NCI-H1930 (cell line): ENCODE measurements around the gene CEP70.
A peak's percentile ranks its signal among the peaks of the same experiment; 100 is the strongest.
"Not testable (repeated sequence)": the region's sequence is repeated elsewhere in the genome, so short reads cannot be mapped to it uniquely, and the experiment has no call there.

Source experiments
- DNase-seq, 2 experiments: peaks; one replicate each; lab custom pipeline; 2025; lab: John Stamatoyannopoulos, UW

The CEP70 gene

GRCh38 chr3:138594150-138594934 is at the start of gene CEP70:
TSS of gene CEP70 (minus strand) at chr3:138594260. CDS start at chr3:138572927, 21,333 bp downstream.
- DNase-seq: no peak

- DNase-seq: no peak
Measured at GRCh38 chr3:138642927-138643253, 48.8 kb upstream of the CEP70 start.

GRCh38 chr3:138642226-138642926 is 48.3 kb upstream of the CEP70 start:
- no peak for DNase-seq

- DNase-seq: no peak
Measured at GRCh38 chr3:138640537-138640936, 46.5 kb upstream of the CEP70 start.

- no peak for DNase-seq
Measured at GRCh38 chr3:138638641-138639040, 44.6 kb upstream of the CEP70 start.

- no peak for DNase-seq
Measured at GRCh38 chr3:138629526-138629925, 35.5 kb upstream of the CEP70 start.

- DNase-seq: no peak
Measured at GRCh38 chr3:138625707-138626365, 31.8 kb upstream of the CEP70 start.

GRCh38 chr3:138624518-138624917 is 30.5 kb upstream of the CEP70 start:
- DNase-seq: no peak

GRCh38 chr3:138620431-138620830 is 26.4 kb upstream of the CEP70 start:
- no peak for DNase-seq

- DNase-seq: no peak
Measured at GRCh38 chr3:138615462-138615861, 21.4 kb upstream of the CEP70 start.

- DNase-seq: no peak
Measured at GRCh38 chr3:138609898-138610266, 15.8 kb upstream of the CEP70 start.

GRCh38 chr3:138608322-138609135 is 14.5 kb upstream of the CEP70 start, which contains the start of gene FAIM:
TSS of gene FAIM (plus strand) at chr3:138608771. CDS start at chr3:138619727, 10,956 bp downstream.
- DNase-seq: peak; percentile 29 to 40

GRCh38 chr3:138604106-138604595 is 10.1 kb upstream of the CEP70 start:
- not testable (repeated sequence) for DNase-seq

GRCh38 chr3:138601661-138602060 is 7.6 kb upstream of the CEP70 start:
- DNase-seq: not testable (repeated sequence)

GRCh38 chr3:138600100-138600745 is 6.2 kb upstream of the CEP70 start:
- DNase-seq: no peak

- DNase-seq: no peak
Measured at GRCh38 chr3:138598534-138598933, 4.5 kb upstream of the CEP70 start.

- DNase-seq: not testable (repeated sequence)
Measured at GRCh38 chr3:138597186-138597976, 3.3 kb upstream of the CEP70 start.

GRCh38 chr3:138594935-138595610 is 1.0 kb upstream of the CEP70 start:
- no peak for DNase-seq

- DNase-seq: no peak
Measured at GRCh38 chr3:138593488-138594149, 441 bp downstream of the CEP70 start.
